Measurements from ENCODE around the gene NEU1. TPM values are rescaled to one million over a fixed set of nuclear protein-coding genes. Genes with fewer than 3 reads are reported as not detected.

Gene NEU1
- total and polyA plus RNA-seq, 2 donors (not counting 1 experiment from before 2014, with no cell fraction given), result 51.2 to 100 TPM

DNA sequence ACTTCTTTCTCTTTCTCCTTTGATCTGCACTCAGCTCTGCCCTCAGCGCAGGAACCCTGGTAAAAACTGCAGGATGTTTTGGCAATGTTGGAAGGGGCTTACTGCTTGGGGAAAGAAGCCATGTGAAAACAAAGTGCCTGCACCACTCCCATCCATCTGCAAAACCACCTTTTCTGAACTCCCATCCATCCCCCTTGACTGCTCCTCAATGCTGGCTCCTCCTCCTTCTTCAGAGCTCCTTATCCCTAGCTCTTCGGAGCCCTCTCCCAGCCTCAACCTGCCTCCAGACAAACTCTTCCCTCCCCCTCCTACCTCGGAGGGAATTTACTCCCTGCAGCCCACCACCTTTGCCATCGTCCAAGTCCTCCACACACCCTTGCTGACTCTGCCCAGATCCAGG lies 43.5 kb upstream of the NEU1 start:
- TF ChIP-seq EZH2 (IDR thresholded peaks at IDR 0.05; ENCODE audit: low read length, missing control alignments), result no peak
- TF ChIP-seq, protein P1, sequence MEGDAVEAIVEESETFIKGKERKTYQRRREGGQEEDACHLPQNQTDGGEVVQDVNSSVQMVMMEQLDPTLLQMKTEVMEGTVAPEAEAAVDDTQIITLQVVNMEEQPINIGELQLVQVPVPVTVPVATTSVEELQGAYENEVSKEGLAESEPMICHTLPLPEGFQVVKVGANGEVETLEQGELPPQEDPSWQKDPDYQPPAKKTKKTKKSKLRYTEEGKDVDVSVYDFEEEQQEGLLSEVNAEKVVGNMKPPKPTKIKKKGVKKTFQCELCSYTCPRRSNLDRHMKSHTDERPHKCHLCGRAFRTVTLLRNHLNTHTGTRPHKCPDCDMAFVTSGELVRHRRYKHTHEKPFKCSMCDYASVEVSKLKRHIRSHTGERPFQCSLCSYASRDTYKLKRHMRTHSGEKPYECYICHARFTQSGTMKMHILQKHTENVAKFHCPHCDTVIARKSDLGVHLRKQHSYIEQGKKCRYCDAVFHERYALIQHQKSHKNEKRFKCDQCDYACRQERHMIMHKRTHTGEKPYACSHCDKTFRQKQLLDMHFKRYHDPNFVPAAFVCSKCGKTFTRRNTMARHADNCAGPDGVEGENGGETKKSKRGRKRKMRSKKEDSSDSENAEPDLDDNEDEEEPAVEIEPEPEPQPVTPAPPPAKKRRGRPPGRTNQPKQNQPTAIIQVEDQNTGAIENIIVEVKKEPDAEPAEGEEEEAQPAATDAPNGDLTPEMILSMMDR (conservative IDR thresholded peaks at IDR 0.05 in 1 of 2, IDR thresholded peaks at IDR 0.05 in 1 of 2; ENCODE audit: low read depth in 1 of 2, low read length in 2 of 2), result no peak
- Histone ChIP-seq H3K27me3 (ENCODE audit: control insufficient read depth, insufficient read depth, low read length) (no peaks in the 10 kb centered on the region), H3K4me1 (ENCODE audit: control insufficient read depth, extremely low read depth, insufficient read depth, low read length) (peaks cover 16% of the 10 kb centered on the region), H3K36me3 (ENCODE audit: control insufficient read depth, insufficient read depth, low read length) (no peaks in the 10 kb centered on the region), H3K79me2 (ENCODE audit: control insufficient read depth, insufficient read depth, low read length) (no peaks in the 10 kb centered on the region), H3K4me3 (replicated peaks in 1 of 4; ENCODE audit: control extremely low read depth in 1 of 4, insufficient read depth in 1 of 4, low read depth in 3 of 4, low read length in 4 of 4) (no peak overlapping the region), H3K9me3 (ENCODE audit: control insufficient read depth, insufficient read depth, low read depth, low read length) (no peaks in the 10 kb centered on the region), H3K4me2 (ENCODE audit: extremely low read depth, insufficient read depth, low read length) (no peak overlapping the region), H3K9ac (ENCODE audit: insufficient read depth, low read length) (no peak overlapping the region), H4K20me1 (ENCODE audit: control insufficient read depth, extremely low read depth, insufficient read depth, low read length) (no peaks in the 10 kb centered on the region), H2AFZ (ENCODE audit: low read length) (no peak overlapping the region), H3K27ac (ENCODE audit: insufficient read depth, low read length) (no peak overlapping the region)
- DNase-seq (ENCODE audit: low read depth in 2 of 2), result no peak

DNA sequence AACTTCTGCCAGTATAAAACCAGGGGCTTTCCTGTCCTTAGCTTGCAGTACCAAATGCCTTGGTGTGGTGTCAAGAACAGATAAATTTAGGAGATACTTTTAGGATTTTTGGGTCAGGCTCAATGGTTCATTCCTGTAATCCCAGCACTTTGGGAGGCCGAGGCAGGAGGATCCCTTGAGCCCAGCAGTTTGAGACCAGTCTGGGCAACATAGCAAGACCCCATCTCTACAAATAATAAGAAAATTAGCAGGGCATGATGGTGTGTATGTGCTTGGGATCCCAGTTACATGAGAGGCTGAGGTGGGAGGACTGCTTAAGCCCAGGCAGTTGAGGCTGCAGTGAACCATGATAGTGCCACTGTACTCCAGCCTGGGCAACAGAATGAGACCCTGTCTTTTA lies 42.4 kb upstream of the NEU1 start:
- no peaks in the 10 kb centered on the region for H3K27me3 ChIP-seq (ENCODE audit: control insufficient read depth, insufficient read depth, low read length)
- H3K4me1 ChIP-seq (ENCODE audit: control insufficient read depth, extremely low read depth, insufficient read depth, low read length), result peaks cover 20% of the 10 kb centered on the region
- H3K79me2 ChIP-seq (ENCODE audit: control insufficient read depth, insufficient read depth, low read length), result no peaks in the 10 kb centered on the region
- TF ChIP-seq EZH2 (IDR thresholded peaks at IDR 0.05; ENCODE audit: low read length, missing control alignments), result no peak
- TF ChIP-seq, protein P1 (conservative IDR thresholded peaks at IDR 0.05 in 1 of 2, IDR thresholded peaks at IDR 0.05 in 1 of 2; ENCODE audit: low read depth in 1 of 2, low read length in 2 of 2), result no peak
- H3K4me3 ChIP-seq (replicated peaks in 1 of 4; ENCODE audit: control extremely low read depth in 1 of 4, insufficient read depth in 1 of 4, low read depth in 3 of 4, low read length in 4 of 4), result no peak overlapping the region
- no peaks in the 10 kb centered on the region for H3K9me3 ChIP-seq (ENCODE audit: control insufficient read depth, insufficient read depth, low read depth, low read length)
- H3K36me3 ChIP-seq (ENCODE audit: control insufficient read depth, insufficient read depth, low read length), result no peaks in the 10 kb centered on the region
- H4K20me1 ChIP-seq (ENCODE audit: control insufficient read depth, extremely low read depth, insufficient read depth, low read length), result no peaks in the 10 kb centered on the region
- no peak overlapping the region for H3K27ac ChIP-seq (ENCODE audit: insufficient read depth, low read length)
- DNase-seq (ENCODE audit: low read depth in 2 of 2), result no peak
- H3K4me2 ChIP-seq (ENCODE audit: extremely low read depth, insufficient read depth, low read length), result no peak overlapping the region
- no peak overlapping the region for H2AFZ ChIP-seq (ENCODE audit: low read length)
- no peak overlapping the region for H3K9ac ChIP-seq (ENCODE audit: insufficient read depth, low read length)

DNA sequence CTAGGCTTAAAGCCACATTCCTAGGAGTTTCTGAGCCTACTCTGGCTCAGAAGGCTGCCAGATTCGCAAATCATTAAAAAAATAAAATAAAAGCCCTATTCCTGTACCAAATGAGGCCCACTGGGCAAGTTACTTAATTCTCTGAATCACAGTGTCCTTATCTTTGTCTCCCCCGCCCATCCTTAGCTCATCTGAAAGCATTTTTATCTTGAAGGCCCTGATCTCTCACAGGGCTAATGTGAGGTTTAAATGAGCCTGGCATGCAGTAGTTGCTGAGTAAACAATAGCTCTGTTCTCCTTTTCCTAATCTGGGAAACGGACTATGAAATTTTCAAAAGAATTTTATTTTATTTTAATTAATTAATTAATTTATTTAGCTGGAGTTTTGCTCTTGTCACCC lies 41.3 kb upstream of the NEU1 start:
- Histone ChIP-seq H3K4me3 (replicated peaks in 1 of 4; ENCODE audit: control extremely low read depth in 1 of 4, insufficient read depth in 1 of 4, low read depth in 3 of 4, low read length in 4 of 4) (no peak overlapping the region), H3K9me3 (ENCODE audit: control insufficient read depth, insufficient read depth, low read depth, low read length) (no peaks in the 10 kb centered on the region), H3K27ac (ENCODE audit: insufficient read depth, low read length) (no peak overlapping the region), H3K27me3 (ENCODE audit: control insufficient read depth, insufficient read depth, low read length) (no peaks in the 10 kb centered on the region), H3K4me1 (ENCODE audit: control insufficient read depth, extremely low read depth, insufficient read depth, low read length) (peaks cover 15% of the 10 kb centered on the region), H2AFZ (ENCODE audit: low read length) (no peak overlapping the region), H3K4me2 (ENCODE audit: extremely low read depth, insufficient read depth, low read length) (no peak overlapping the region), H3K36me3 (ENCODE audit: control insufficient read depth, insufficient read depth, low read length) (peaks cover 1% of the 10 kb centered on the region), H3K79me2 (ENCODE audit: control insufficient read depth, insufficient read depth, low read length) (peaks cover 1% of the 10 kb centered on the region), H3K9ac (ENCODE audit: insufficient read depth, low read length) (no peak overlapping the region), H4K20me1 (ENCODE audit: control insufficient read depth, extremely low read depth, insufficient read depth, low read length) (no peaks in the 10 kb centered on the region)
- no peak for DNase-seq (ENCODE audit: low read depth in 2 of 2)
- TF ChIP-seq EZH2 (IDR thresholded peaks at IDR 0.05; ENCODE audit: low read length, missing control alignments), result no peak
- TF ChIP-seq, protein P1 (conservative IDR thresholded peaks at IDR 0.05 in 1 of 2, IDR thresholded peaks at IDR 0.05 in 1 of 2; ENCODE audit: low read depth in 1 of 2, low read length in 2 of 2), result no peak
